ENCODE data around the gene MUC5B. TPM values are rescaled to one million over a fixed set of nuclear protein-coding genes. Genes with fewer than 3 reads are reported as not detected.

MUC5B gene
- total and polyA plus RNA-seq, 2 donors (not counting 1 experiment from before 2014, with no cell fraction given): not detected

DNA sequence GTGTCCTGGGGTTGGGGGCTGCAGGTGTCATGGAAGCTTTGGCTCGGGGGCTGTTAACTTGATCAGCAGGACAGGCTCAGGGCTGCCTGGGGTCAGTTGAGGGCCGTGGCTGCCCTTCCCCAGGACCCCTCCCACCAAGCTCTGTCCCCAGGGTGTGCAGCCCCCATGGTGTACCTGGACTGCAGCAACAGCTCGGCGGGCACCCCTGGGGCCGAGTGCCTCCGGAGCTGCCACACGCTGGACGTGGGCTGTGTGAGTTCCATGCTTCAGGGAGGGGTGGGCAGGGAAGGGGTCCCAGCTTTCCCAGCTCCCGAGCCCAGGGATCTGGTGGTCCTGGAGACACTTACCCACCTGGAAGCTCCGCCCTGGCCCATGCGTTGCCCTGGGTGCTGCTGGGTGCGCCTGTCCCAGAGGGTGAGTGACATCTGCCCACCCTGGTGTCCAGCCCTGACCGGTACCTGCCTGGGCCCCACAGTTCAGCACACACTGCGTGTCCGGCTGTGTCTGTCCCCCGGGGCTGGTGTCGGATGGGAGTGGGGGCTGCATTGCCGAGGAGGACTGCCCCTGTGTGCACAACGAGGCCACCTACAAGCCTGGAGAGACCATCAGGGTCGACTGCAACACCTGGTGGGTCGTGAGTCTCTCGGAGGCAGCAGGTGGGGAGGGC, 11.3 kb downstream of the MUC5B start:
- Histone ChIP-seq H4K20me1 (ENCODE audit: control insufficient read depth, extremely low read depth, insufficient read depth, low read length) (no peaks in the 10 kb centered on the region), H2AFZ (ENCODE audit: low read length) (no peak overlapping the region), H3K4me2 (ENCODE audit: extremely low read depth, insufficient read depth, low read length) (no peak overlapping the region), H3K4me3 (replicated peaks in 1 of 4; ENCODE audit: control extremely low read depth in 1 of 4, insufficient read depth in 1 of 4, low read depth in 3 of 4, low read length in 4 of 4) (no peak overlapping the region), H3K27ac (ENCODE audit: insufficient read depth, low read length) (no peak overlapping the region), H3K4me1 (ENCODE audit: control insufficient read depth, extremely low read depth, insufficient read depth, low read length) (no peaks in the 10 kb centered on the region), H3K9me3 (ENCODE audit: control insufficient read depth, insufficient read depth, low read depth, low read length) (no peaks in the 10 kb centered on the region), H3K27me3 (ENCODE audit: control insufficient read depth, insufficient read depth, low read length) (no peaks in the 10 kb centered on the region), H3K79me2 (ENCODE audit: control insufficient read depth, insufficient read depth, low read length) (no peaks in the 10 kb centered on the region), H3K9ac (ENCODE audit: insufficient read depth, low read length) (no peak overlapping the region), H3K36me3 (ENCODE audit: control insufficient read depth, insufficient read depth, low read length) (no peaks in the 10 kb centered on the region)
- TF ChIP-seq, protein P1, sequence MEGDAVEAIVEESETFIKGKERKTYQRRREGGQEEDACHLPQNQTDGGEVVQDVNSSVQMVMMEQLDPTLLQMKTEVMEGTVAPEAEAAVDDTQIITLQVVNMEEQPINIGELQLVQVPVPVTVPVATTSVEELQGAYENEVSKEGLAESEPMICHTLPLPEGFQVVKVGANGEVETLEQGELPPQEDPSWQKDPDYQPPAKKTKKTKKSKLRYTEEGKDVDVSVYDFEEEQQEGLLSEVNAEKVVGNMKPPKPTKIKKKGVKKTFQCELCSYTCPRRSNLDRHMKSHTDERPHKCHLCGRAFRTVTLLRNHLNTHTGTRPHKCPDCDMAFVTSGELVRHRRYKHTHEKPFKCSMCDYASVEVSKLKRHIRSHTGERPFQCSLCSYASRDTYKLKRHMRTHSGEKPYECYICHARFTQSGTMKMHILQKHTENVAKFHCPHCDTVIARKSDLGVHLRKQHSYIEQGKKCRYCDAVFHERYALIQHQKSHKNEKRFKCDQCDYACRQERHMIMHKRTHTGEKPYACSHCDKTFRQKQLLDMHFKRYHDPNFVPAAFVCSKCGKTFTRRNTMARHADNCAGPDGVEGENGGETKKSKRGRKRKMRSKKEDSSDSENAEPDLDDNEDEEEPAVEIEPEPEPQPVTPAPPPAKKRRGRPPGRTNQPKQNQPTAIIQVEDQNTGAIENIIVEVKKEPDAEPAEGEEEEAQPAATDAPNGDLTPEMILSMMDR (conservative IDR thresholded peaks at IDR 0.05 in 1 of 2, IDR thresholded peaks at IDR 0.05 in 1 of 2; ENCODE audit: low read depth in 1 of 2, low read length in 2 of 2): no peak
- no peak for TF ChIP-seq EZH2 (IDR thresholded peaks at IDR 0.05; ENCODE audit: low read length, missing control alignments)
- DNase-seq (ENCODE audit: low read depth in 2 of 2): no peak

DNA sequence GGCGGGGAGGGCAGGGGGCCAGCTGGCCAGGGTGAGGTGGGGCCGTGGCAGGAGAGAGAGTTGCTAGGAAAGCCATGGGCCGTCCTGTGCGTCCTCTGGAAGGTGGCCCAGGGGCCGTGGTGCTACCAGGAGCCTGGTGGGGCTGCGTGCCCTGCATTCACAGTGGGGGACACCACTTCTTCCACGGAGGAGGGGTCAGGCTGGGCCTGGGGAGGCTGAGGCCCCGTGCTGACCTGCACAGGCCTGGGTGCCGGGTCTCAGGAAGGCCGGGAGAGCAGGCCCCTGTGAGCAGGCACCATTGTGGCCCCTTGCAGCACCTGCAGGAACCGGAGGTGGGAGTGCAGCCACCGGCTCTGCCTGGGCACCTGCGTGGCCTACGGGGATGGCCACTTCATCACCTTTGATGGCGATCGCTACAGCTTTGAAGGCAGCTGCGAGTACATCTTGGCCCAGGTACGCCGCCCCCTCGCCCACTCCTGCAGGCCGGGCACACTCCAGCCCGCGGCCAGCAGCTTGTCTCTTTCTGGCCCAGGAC, 12.0 kb downstream of the MUC5B start:
- H4K20me1 ChIP-seq (ENCODE audit: control insufficient read depth, extremely low read depth, insufficient read depth, low read length): no peaks in the 10 kb centered on the region
- H3K79me2 ChIP-seq (ENCODE audit: control insufficient read depth, insufficient read depth, low read length): no peaks in the 10 kb centered on the region
- no peak for TF ChIP-seq EZH2 (IDR thresholded peaks at IDR 0.05; ENCODE audit: low read length, missing control alignments)
- TF ChIP-seq, protein P1 (conservative IDR thresholded peaks at IDR 0.05 in 1 of 2, IDR thresholded peaks at IDR 0.05 in 1 of 2; ENCODE audit: low read depth in 1 of 2, low read length in 2 of 2): no peak
- DNase-seq (ENCODE audit: low read depth in 2 of 2): no peak
- no peaks in the 10 kb centered on the region for H3K9me3 ChIP-seq (ENCODE audit: control insufficient read depth, insufficient read depth, low read depth, low read length)
- no peak overlapping the region for H3K4me3 ChIP-seq (replicated peaks in 1 of 4; ENCODE audit: control extremely low read depth in 1 of 4, insufficient read depth in 1 of 4, low read depth in 3 of 4, low read length in 4 of 4)
- H3K27ac ChIP-seq (ENCODE audit: insufficient read depth, low read length): no peak overlapping the region
- no peaks in the 10 kb centered on the region for H3K4me1 ChIP-seq (ENCODE audit: control insufficient read depth, extremely low read depth, insufficient read depth, low read length)
- no peaks in the 10 kb centered on the region for H3K36me3 ChIP-seq (ENCODE audit: control insufficient read depth, insufficient read depth, low read length)
- no peak overlapping the region for H3K9ac ChIP-seq (ENCODE audit: insufficient read depth, low read length)
- H3K27me3 ChIP-seq (ENCODE audit: control insufficient read depth, insufficient read depth, low read length): no peaks in the 10 kb centered on the region
- no peak overlapping the region for H2AFZ ChIP-seq (ENCODE audit: low read length)
- H3K4me2 ChIP-seq (ENCODE audit: extremely low read depth, insufficient read depth, low read length): no peak overlapping the region

DNA sequence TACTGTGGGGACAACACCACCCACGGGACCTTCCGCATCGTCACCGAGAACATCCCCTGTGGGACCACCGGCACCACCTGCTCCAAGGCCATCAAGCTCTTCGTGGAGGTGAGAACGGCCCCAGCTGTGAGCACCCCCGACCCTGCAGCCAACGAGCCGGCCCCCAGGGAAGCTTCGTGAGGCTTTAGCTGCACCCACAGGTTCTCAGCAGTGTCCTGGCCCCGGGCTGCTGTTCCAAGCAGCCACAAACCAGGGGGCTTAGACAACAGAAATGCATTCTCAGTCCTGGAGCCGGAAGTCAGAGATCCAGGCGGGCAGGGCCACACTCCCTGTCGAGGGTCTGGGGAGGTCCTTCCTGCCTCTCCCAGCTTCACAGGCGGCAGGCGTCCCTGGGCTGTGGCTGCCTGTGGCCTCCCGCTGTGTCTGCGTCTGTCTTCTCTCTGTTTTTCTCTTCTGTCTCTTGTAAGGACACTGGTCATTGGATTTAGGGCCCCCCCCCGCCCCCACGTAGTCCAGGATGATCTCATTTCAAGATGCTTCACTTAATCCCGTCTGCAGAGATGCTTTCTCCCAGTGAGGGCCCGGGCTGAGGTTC, 12.5 kb downstream of the MUC5B start:
- no peaks in the 10 kb centered on the region for H3K4me1 ChIP-seq (ENCODE audit: control insufficient read depth, extremely low read depth, insufficient read depth, low read length)
- H3K9me3 ChIP-seq (ENCODE audit: control insufficient read depth, insufficient read depth, low read depth, low read length): no peaks in the 10 kb centered on the region
- H3K27ac ChIP-seq (ENCODE audit: insufficient read depth, low read length): no peak overlapping the region
- no peak for TF ChIP-seq EZH2 (IDR thresholded peaks at IDR 0.05; ENCODE audit: low read length, missing control alignments)
- TF ChIP-seq, protein P1 (conservative IDR thresholded peaks at IDR 0.05 in 1 of 2, IDR thresholded peaks at IDR 0.05 in 1 of 2; ENCODE audit: low read depth in 1 of 2, low read length in 2 of 2): no peak
- H3K79me2 ChIP-seq (ENCODE audit: control insufficient read depth, insufficient read depth, low read length): no peaks in the 10 kb centered on the region
- H3K4me3 ChIP-seq (replicated peaks in 1 of 4; ENCODE audit: control extremely low read depth in 1 of 4, insufficient read depth in 1 of 4, low read depth in 3 of 4, low read length in 4 of 4): no peak overlapping the region
- no peak for DNase-seq (ENCODE audit: low read depth in 2 of 2)
- no peaks in the 10 kb centered on the region for H3K27me3 ChIP-seq (ENCODE audit: control insufficient read depth, insufficient read depth, low read length)
- no peak overlapping the region for H3K9ac ChIP-seq (ENCODE audit: insufficient read depth, low read length)
- H4K20me1 ChIP-seq (ENCODE audit: control insufficient read depth, extremely low read depth, insufficient read depth, low read length): no peaks in the 10 kb centered on the region
- no peak overlapping the region for H3K4me2 ChIP-seq (ENCODE audit: extremely low read depth, insufficient read depth, low read length)
- H2AFZ ChIP-seq (ENCODE audit: low read length): no peak overlapping the region
- H3K36me3 ChIP-seq (ENCODE audit: control insufficient read depth, insufficient read depth, low read length): no peaks in the 10 kb centered on the region
